ENCODE measurements around the gene SEPHS1.

DNA sequence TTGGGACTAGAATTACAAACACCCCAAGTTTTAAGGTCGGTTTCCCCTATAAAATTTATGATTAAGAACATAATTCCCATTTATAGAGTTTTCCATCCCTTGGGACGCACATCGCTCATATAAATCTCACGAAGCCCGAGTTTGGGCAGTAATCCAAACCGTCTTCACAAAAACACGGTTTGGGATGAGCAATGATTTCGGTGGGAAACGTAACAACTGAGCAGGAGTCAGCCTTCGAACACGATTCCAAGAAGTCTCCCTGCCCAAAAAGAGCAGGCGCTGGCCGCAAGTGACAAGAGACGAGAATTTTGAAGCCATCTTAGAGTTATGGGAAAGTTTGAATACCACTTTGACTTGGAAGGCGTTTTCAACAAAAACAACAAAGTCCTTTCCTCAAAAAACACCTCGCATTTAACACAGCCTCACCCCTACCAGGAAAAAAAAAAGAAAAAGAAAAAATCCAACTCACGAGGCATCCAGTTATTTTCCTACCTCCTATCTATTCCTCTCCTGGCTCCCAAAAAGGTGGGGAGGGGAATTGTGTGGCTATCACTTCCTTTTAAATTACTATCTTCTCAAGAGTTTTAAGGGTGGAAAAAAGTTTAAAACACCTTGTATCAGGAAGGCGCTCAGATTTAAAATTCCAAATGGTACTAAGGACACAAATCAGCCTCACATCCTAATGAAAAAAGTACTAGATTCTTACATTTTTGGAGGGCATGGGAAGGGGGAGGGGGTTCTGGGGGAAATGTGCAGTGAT lies 1.6 kb downstream of the SEPHS1 start:
- TF ChIP-seq EP300 (IDR thresholded peaks at IDR 0.05) (no peak), POLR2AphosphoS5 (IDR thresholded peaks at IDR 0.05) (peak in 2 of 4 donors; percentile 13 to 36), POLR2A (IDR thresholded peaks at IDR 0.05) (no peak)
- TF ChIP-seq, protein P1, sequence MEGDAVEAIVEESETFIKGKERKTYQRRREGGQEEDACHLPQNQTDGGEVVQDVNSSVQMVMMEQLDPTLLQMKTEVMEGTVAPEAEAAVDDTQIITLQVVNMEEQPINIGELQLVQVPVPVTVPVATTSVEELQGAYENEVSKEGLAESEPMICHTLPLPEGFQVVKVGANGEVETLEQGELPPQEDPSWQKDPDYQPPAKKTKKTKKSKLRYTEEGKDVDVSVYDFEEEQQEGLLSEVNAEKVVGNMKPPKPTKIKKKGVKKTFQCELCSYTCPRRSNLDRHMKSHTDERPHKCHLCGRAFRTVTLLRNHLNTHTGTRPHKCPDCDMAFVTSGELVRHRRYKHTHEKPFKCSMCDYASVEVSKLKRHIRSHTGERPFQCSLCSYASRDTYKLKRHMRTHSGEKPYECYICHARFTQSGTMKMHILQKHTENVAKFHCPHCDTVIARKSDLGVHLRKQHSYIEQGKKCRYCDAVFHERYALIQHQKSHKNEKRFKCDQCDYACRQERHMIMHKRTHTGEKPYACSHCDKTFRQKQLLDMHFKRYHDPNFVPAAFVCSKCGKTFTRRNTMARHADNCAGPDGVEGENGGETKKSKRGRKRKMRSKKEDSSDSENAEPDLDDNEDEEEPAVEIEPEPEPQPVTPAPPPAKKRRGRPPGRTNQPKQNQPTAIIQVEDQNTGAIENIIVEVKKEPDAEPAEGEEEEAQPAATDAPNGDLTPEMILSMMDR (IDR thresholded peaks at IDR 0.05), result no peak

Data from sigmoid colon (tissue), 4 donors.